Panc1 (cell line): Measurements from ENCODE around the gene PLB1.

ENCODE experiments used
- CTCF ChIP-seq: fragments of 450-650 bp; IDR thresholded peaks from 2 replicates; pipeline ENCODE4 v1.5.1; 2017; ENCODE audit warnings: mild to moderate bottlenecking
- POLR2AphosphoS5 ChIP-seq: IDR thresholded peaks from 2 replicates; pipeline ENCODE4 v1.6.1; 2012; ENCODE audit warnings: mild to moderate bottlenecking, low read depth, low read length, moderate library complexity
- REST ChIP-seq, 2 experiments: IDR thresholded peaks; 2 replicates each; pipeline ENCODE4 v1.6.1; 2011 to 2012; ENCODE audit warnings: low read depth in 2 of 2, control low read depth in 1 of 2, low read length in 1 of 2, mild to moderate bottlenecking in 1 of 2, moderate library complexity in 1 of 2; ENCODE audit not compliant: insufficient read depth in 1 of 2
- SIN3A ChIP-seq: IDR thresholded peaks from 2 replicates; pipeline ENCODE4 v1.6.1; 2012; ENCODE audit warnings: low read depth, mild to moderate bottlenecking, low read length, moderate library complexity, borderline replicate concordance; ENCODE audit not compliant: insufficient read depth

DNA sequence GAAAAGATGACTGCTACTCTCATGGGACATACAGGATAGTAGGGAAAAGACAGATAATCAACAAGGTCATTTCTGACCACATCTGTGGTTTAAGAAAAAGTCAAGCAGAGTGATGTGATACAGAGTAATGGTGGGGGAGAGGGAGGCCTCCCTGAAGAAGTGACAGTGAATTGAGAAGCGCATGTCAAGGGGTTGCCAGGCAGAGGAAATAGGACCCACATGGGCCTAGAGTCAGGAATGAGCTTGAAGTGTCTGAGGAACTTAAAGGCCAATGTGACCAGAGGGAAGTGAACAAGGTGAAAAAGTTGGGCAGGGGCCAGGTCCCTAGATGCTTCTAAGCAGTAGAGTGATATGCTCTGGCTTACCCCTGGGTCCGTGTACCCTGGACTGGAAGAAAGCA lies 142.2 kb downstream of the PLB1 start:
- TF ChIP-seq CTCF (no peak), REST (IDR thresholded peaks at IDR 0.05; ENCODE audit: insufficient read depth in 1 of 2, low read depth in 2 of 2, low read length in 1 of 2) (no peak), POLR2AphosphoS5 (no peak), SIN3A (no peak)
